ENCODE results near the gene NCAPH2. TPM values are rescaled to one million over a fixed set of nuclear protein-coding genes. Genes with fewer than 3 reads are reported as not detected.

The NCAPH2 gene
- total RNA-seq, 1 donor from 2014 or later, result 41.2 TPM

DNA sequence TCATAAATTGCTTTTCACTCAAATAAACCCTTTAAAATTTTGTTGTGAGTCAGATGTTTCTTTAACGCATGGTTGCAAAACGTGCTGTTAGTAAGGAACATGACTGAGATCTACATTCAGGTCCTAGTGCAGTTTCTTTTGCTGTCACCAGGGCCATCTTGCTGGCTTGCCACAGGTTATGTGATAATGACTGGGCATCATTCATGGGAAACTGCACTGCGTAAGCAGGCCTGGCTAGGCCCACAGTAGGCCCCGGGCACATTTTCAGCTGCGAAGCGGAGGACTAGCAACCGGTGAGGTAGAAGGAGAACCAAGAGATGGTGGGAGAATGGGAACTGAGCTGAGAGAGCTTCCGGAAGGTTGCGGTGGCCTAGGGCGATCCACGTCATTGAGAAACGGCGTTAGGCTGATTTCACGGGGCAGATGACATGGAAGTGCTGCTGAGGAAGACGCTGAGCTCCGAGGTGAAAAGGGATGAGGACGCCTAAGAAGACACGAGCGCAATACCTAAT is 34.4 kb downstream of the NCAPH2 start:
- Histone ChIP-seq H2AFZ (replicated peaks) (no peak overlapping the region), H3K9ac (no peak overlapping the region), H4K20me1 (ENCODE audit: low read depth) (no peaks in the 10 kb centered on the region), H3K27ac (no peak overlapping the region), H3F3A (ENCODE audit: low read depth) (peaks cover 17% of the 10 kb centered on the region), H3K79me2 (ENCODE audit: low read depth) (no peaks in the 10 kb centered on the region), H3K36me3 (no peaks in the 10 kb centered on the region), H3K9me3 (ENCODE audit: low read depth) (no peaks in the 10 kb centered on the region), H3K4me3 (no peak overlapping the region), H3K27me3 (peaks cover 34% of the 10 kb centered on the region), H3K4me2 (no peak overlapping the region), H3K4me1 (no peaks in the 10 kb centered on the region)
- Mint-ChIP-seq H3K27ac (no peak overlapping the region), H3K36me3 (no peaks in the 10 kb centered on the region), H3K27me3 (ENCODE audit: insufficient read depth, low read depth) (peaks cover 17% of the 10 kb centered on the region), H3K9me3 (no peaks in the 10 kb centered on the region), H3K4me1 (peaks cover 5% of the 10 kb centered on the region), H3K4me3 (no peak overlapping the region)
- DNase-seq (ENCODE audit: low spot score), result no peak
- no peak for TF ChIP-seq EZH2phosphoT487 (IDR thresholded peaks at IDR 0.05)
- TF ChIP-seq EZH2 (IDR thresholded peaks at IDR 0.05), result no peak
- TF ChIP-seq, protein P1, sequence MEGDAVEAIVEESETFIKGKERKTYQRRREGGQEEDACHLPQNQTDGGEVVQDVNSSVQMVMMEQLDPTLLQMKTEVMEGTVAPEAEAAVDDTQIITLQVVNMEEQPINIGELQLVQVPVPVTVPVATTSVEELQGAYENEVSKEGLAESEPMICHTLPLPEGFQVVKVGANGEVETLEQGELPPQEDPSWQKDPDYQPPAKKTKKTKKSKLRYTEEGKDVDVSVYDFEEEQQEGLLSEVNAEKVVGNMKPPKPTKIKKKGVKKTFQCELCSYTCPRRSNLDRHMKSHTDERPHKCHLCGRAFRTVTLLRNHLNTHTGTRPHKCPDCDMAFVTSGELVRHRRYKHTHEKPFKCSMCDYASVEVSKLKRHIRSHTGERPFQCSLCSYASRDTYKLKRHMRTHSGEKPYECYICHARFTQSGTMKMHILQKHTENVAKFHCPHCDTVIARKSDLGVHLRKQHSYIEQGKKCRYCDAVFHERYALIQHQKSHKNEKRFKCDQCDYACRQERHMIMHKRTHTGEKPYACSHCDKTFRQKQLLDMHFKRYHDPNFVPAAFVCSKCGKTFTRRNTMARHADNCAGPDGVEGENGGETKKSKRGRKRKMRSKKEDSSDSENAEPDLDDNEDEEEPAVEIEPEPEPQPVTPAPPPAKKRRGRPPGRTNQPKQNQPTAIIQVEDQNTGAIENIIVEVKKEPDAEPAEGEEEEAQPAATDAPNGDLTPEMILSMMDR (IDR thresholded peaks at IDR 0.05), result no peak

DNA sequence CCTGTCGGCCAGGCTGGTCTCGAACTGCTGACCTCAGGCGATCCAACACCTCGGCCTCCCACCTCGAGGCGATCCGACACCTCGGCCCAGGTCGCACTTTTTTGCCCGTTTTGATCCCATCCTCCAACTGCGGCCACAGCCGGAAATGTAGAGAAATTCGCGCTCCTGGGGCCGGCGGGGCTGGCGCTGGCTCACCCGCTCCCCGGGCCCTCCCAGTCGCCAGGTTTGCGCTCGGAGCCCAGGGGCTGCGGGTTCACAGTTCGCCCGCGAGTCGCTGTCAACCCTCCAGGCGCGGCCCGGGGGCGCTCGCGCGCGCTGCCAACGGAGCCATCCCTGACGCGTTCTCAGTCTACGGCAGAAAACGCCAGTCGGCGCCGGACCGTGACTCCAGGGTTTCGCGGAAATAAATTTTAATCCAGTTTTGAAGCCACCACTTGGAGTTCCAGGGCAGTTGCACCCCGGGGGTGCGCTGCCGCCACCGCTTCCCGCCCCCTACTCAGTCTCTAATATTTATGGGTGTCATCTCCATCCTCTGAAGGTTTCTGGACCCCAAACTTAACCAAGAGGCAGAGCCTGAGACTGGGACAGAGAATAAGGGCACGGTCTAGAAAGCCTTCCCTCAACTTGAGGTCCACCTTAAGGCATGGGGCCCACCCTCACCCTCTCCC is 36.2 kb downstream of the NCAPH2 start:
- peak overlapping the region; percentile 32 for H3K4me3 ChIP-seq
- peak; percentile 93 for DNase-seq (ENCODE audit: low spot score)
- H3K79me2 ChIP-seq (ENCODE audit: low read depth), result no peaks in the 10 kb centered on the region
- H2AFZ ChIP-seq (replicated peaks), result peak overlapping the region; percentile 43
- H3K9me3 ChIP-seq (ENCODE audit: low read depth), result no peaks in the 10 kb centered on the region
- H3K27me3 ChIP-seq, result peaks cover 34% of the 10 kb centered on the region
- TF ChIP-seq EZH2phosphoT487 (IDR thresholded peaks at IDR 0.05) (no peak), EZH2 (IDR thresholded peaks at IDR 0.05) (no peak)
- TF ChIP-seq, protein P1 (IDR thresholded peaks at IDR 0.05), result peak; percentile 75
- Mint-ChIP-seq H3K27me3 (ENCODE audit: insufficient read depth, low read depth) (peaks cover 14% of the 10 kb centered on the region), H3K4me3 (no peak overlapping the region), H3K36me3 (no peaks in the 10 kb centered on the region), H3K27ac (no peak overlapping the region), H3K4me1 (no peaks in the 10 kb centered on the region), H3K9me3 (no peaks in the 10 kb centered on the region)
- peak overlapping the region; percentile 67 for H3K4me2 ChIP-seq
- no peaks in the 10 kb centered on the region for H3K4me1 ChIP-seq
- H3K9ac ChIP-seq, result no peak overlapping the region
- H3F3A ChIP-seq (ENCODE audit: low read depth), result peaks cover 17% of the 10 kb centered on the region
- H3K36me3 ChIP-seq, result no peaks in the 10 kb centered on the region
- H3K27ac ChIP-seq, result no peak overlapping the region
- no peaks in the 10 kb centered on the region for H4K20me1 ChIP-seq (ENCODE audit: low read depth)

DNA sequence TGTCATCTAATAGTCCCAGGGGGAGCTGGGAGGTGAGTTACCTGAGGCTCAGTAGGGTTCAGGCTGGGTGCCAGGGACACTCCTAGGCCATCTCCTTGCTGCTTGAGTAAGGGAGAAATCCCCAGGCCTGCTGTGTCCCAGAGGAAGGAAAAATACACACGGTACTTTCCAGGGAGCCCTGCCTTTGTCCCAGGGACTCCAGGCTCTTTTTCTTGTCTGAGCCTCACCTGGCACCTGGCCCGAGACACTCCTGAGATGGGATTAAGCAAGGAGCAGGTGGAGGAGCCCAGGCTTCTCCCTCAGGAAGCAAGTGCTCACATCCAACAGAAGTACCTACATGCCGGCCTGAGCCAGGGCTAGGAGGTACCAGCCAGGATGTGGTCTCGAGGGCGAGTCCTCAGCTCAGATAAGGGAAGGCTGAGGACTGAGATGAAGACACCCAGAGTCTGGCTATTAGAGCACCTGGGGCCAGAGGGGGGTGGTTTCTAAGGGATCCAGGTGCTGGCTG is 36.8 kb downstream of the NCAPH2 start:
- peak overlapping the region; percentile 32 for H3K4me3 ChIP-seq
- TF ChIP-seq, protein P1 (IDR thresholded peaks at IDR 0.05), result no peak
- TF ChIP-seq EZH2phosphoT487 (IDR thresholded peaks at IDR 0.05) (no peak), EZH2 (IDR thresholded peaks at IDR 0.05) (no peak)
- H4K20me1 ChIP-seq (ENCODE audit: low read depth), result no peaks in the 10 kb centered on the region
- Mint-ChIP-seq H3K9me3 (no peaks in the 10 kb centered on the region), H3K36me3 (no peaks in the 10 kb centered on the region), H3K4me3 (no peak overlapping the region), H3K4me1 (no peaks in the 10 kb centered on the region), H3K27me3 (ENCODE audit: insufficient read depth, low read depth) (peaks cover 14% of the 10 kb centered on the region), H3K27ac (no peak overlapping the region)
- H3K9me3 ChIP-seq (ENCODE audit: low read depth), result no peaks in the 10 kb centered on the region
- DNase-seq (ENCODE audit: low spot score), result no peak
- H3K9ac ChIP-seq, result no peak overlapping the region
- H3K4me1 ChIP-seq, result no peaks in the 10 kb centered on the region
- H3K27ac ChIP-seq, result no peak overlapping the region
- H3K36me3 ChIP-seq, result no peaks in the 10 kb centered on the region
- H3K27me3 ChIP-seq, result peaks cover 34% of the 10 kb centered on the region
- H3F3A ChIP-seq (ENCODE audit: low read depth), result peaks cover 17% of the 10 kb centered on the region
- H2AFZ ChIP-seq (replicated peaks), result no peak overlapping the region
- H3K4me2 ChIP-seq, result peak overlapping the region; percentile 67
- H3K79me2 ChIP-seq (ENCODE audit: low read depth), result no peaks in the 10 kb centered on the region

Measured in neural progenitor cell (in vitro differentiated cells).